ENCODE results near the gene FGL2. TPM values are rescaled to one million over a fixed set of nuclear protein-coding genes. Genes with fewer than 3 reads are reported as not detected.
"Not testable (repeated sequence)": the region's sequence is repeated elsewhere in the genome, so short reads cannot be mapped to it uniquely, and the experiment has no call there.

FGL2 gene
- total RNA-seq, 1 donor: under 0.01 TPM

- Histone ChIP-seq H3K4me3 (ENCODE audit: insufficient read depth, low read length) (no peak overlapping the region), H3K4me2 (ENCODE audit: insufficient read depth, low read length) (no peak overlapping the region), H2AFZ (ENCODE audit: low read length) (no peak overlapping the region), H4K20me1 (ENCODE audit: insufficient read depth, low read length) (no peaks in the 10 kb centered on the region), H3K9me3 (ENCODE audit: low read depth, low read length) (no peaks in the 10 kb centered on the region), H3K4me1 (ENCODE audit: insufficient read depth, low read length) (no peaks in the 10 kb centered on the region), H3K27me3 (ENCODE audit: insufficient read depth, low read length) (no peaks in the 10 kb centered on the region), H3K27ac (ENCODE audit: low read depth, low read length) (no peak overlapping the region), H3K36me3 (ENCODE audit: insufficient read depth, low read length) (no peaks in the 10 kb centered on the region), H3K79me2 (ENCODE audit: insufficient read depth, low read length) (no peaks in the 10 kb centered on the region)
- no peak for TF ChIP-seq CTCF (IDR thresholded peaks at IDR 0.05; ENCODE audit: extremely low read depth, low read depth, low read length)
- no peak for DNase-seq (ENCODE audit: insufficient read length, low spot score, missing footprints)
These were observed 17.9 kb downstream of the FGL2 start for GRCh38 chr7:77181734-77182133.

GRCh38 chr7:77181015-77181595 is 18.5 kb downstream of the FGL2 start:
- Histone ChIP-seq H3K36me3 (ENCODE audit: insufficient read depth, low read length) (no peaks in the 10 kb centered on the region), H3K4me3 (ENCODE audit: insufficient read depth, low read length) (no peak overlapping the region), H3K27ac (ENCODE audit: low read depth, low read length) (no peak overlapping the region), H3K79me2 (ENCODE audit: insufficient read depth, low read length) (no peaks in the 10 kb centered on the region), H3K9me3 (ENCODE audit: low read depth, low read length) (no peaks in the 10 kb centered on the region), H3K4me2 (ENCODE audit: insufficient read depth, low read length) (no peak overlapping the region), H2AFZ (ENCODE audit: low read length) (no peak overlapping the region), H3K27me3 (ENCODE audit: insufficient read depth, low read length) (no peaks in the 10 kb centered on the region), H3K4me1 (ENCODE audit: insufficient read depth, low read length) (no peaks in the 10 kb centered on the region), H4K20me1 (ENCODE audit: insufficient read depth, low read length) (no peaks in the 10 kb centered on the region)
- no peak for TF ChIP-seq CTCF (IDR thresholded peaks at IDR 0.05; ENCODE audit: extremely low read depth, low read depth, low read length)
- no peak for DNase-seq (ENCODE audit: insufficient read length, low spot score, missing footprints)

GRCh38 chr7:77178024-77178423 is 21.6 kb downstream of the FGL2 start:
- DNase-seq (ENCODE audit: insufficient read length, low spot score, missing footprints); H3K9me3 ChIP-seq (ENCODE audit: low read depth, low read length); H3K36me3 ChIP-seq (ENCODE audit: insufficient read depth, low read length); H3K4me1 ChIP-seq (ENCODE audit: insufficient read depth, low read length); H3K27me3 ChIP-seq (ENCODE audit: insufficient read depth, low read length); H2AFZ ChIP-seq (ENCODE audit: low read length); H3K4me3 ChIP-seq (ENCODE audit: insufficient read depth, low read length); H4K20me1 ChIP-seq (ENCODE audit: insufficient read depth, low read length); H3K27ac ChIP-seq (ENCODE audit: low read depth, low read length); H3K4me2 ChIP-seq (ENCODE audit: insufficient read depth, low read length); H3K79me2 ChIP-seq (ENCODE audit: insufficient read depth, low read length): not testable (repeated sequence)

- not testable (repeated sequence) for H3K36me3 ChIP-seq (ENCODE audit: insufficient read depth, low read length); H3K79me2 ChIP-seq (ENCODE audit: insufficient read depth, low read length); H3K27me3 ChIP-seq (ENCODE audit: insufficient read depth, low read length); DNase-seq (ENCODE audit: insufficient read length, low spot score, missing footprints); H2AFZ ChIP-seq (ENCODE audit: low read length); H4K20me1 ChIP-seq (ENCODE audit: insufficient read depth, low read length); H3K4me1 ChIP-seq (ENCODE audit: insufficient read depth, low read length); H3K9me3 ChIP-seq (ENCODE audit: low read depth, low read length); H3K4me3 ChIP-seq (ENCODE audit: insufficient read depth, low read length); H3K27ac ChIP-seq (ENCODE audit: low read depth, low read length)
- H3K4me2 ChIP-seq (ENCODE audit: insufficient read depth, low read length): peak overlapping the region; percentile 19
These were observed 22.2 kb downstream of the FGL2 start for GRCh38 chr7:77177321-77177904.

GRCh38 chr7:77175274-77175800 is 24.3 kb downstream of the FGL2 start:
- not testable (repeated sequence) for H3K36me3 ChIP-seq (ENCODE audit: insufficient read depth, low read length); DNase-seq (ENCODE audit: insufficient read length, low spot score, missing footprints); H3K4me3 ChIP-seq (ENCODE audit: insufficient read depth, low read length); H2AFZ ChIP-seq (ENCODE audit: low read length); H3K27me3 ChIP-seq (ENCODE audit: insufficient read depth, low read length); H3K79me2 ChIP-seq (ENCODE audit: insufficient read depth, low read length); H3K4me1 ChIP-seq (ENCODE audit: insufficient read depth, low read length); H3K9me3 ChIP-seq (ENCODE audit: low read depth, low read length); H4K20me1 ChIP-seq (ENCODE audit: insufficient read depth, low read length); H3K27ac ChIP-seq (ENCODE audit: low read depth, low read length); H3K4me2 ChIP-seq (ENCODE audit: insufficient read depth, low read length)

GRCh38 chr7:77174418-77174817 is 25.2 kb downstream of the FGL2 start:
- not testable (repeated sequence) for DNase-seq (ENCODE audit: insufficient read length, low spot score, missing footprints); H3K4me3 ChIP-seq (ENCODE audit: insufficient read depth, low read length); H3K36me3 ChIP-seq (ENCODE audit: insufficient read depth, low read length); H2AFZ ChIP-seq (ENCODE audit: low read length); H3K27ac ChIP-seq (ENCODE audit: low read depth, low read length); H3K79me2 ChIP-seq (ENCODE audit: insufficient read depth, low read length); H4K20me1 ChIP-seq (ENCODE audit: insufficient read depth, low read length); H3K4me2 ChIP-seq (ENCODE audit: insufficient read depth, low read length); H3K27me3 ChIP-seq (ENCODE audit: insufficient read depth, low read length); H3K9me3 ChIP-seq (ENCODE audit: low read depth, low read length); H3K4me1 ChIP-seq (ENCODE audit: insufficient read depth, low read length)

- not testable (repeated sequence) for H3K27me3 ChIP-seq (ENCODE audit: insufficient read depth, low read length); H3K4me1 ChIP-seq (ENCODE audit: insufficient read depth, low read length); H3K79me2 ChIP-seq (ENCODE audit: insufficient read depth, low read length); H3K4me3 ChIP-seq (ENCODE audit: insufficient read depth, low read length); H4K20me1 ChIP-seq (ENCODE audit: insufficient read depth, low read length); H3K36me3 ChIP-seq (ENCODE audit: insufficient read depth, low read length); DNase-seq (ENCODE audit: insufficient read length, low spot score, missing footprints); H3K4me2 ChIP-seq (ENCODE audit: insufficient read depth, low read length); H2AFZ ChIP-seq (ENCODE audit: low read length); H3K27ac ChIP-seq (ENCODE audit: low read depth, low read length); H3K9me3 ChIP-seq (ENCODE audit: low read depth, low read length)
These were observed 27.0 kb downstream of the FGL2 start for GRCh38 chr7:77172437-77173172.
